Measurements from ENCODE around the gene PRDM16. TPM values are rescaled to one million over a fixed set of nuclear protein-coding genes. Genes with fewer than 3 reads are reported as not detected.

The PRDM16 gene
- total RNA-seq, 4 donors from 2014 or later, result 0.41 to 0.95 TPM; not detected in 2

- Histone ChIP-seq H3K9me3 (no peaks in the 10 kb centered on the region), H3K27me3 (peaks cover 56% of the 10 kb centered on the region), H3K4me1 (peaks cover 0 to 7% (median 0%) of the 10 kb centered on the region in 4 donors), H3K4me3 (no peak overlapping the region), H3K27ac (no peak overlapping the region), H3K36me3 (no peaks in the 10 kb centered on the region)
- DNase-seq, result no peak
- in situ Hi-C loops (cut with MboI; ENCODE audit: low pct_ligation_motif_present in 1 of 4, low pct_unique_long_range_greater_than_20kb in 1 of 4, low sequenced_read_pairs in 3 of 4) (no loop called here), intact Hi-C loops (cut with DNase I; ENCODE audit: low total_unique reads) (no loop called here)
- no peak for TF ChIP-seq POLR2A (IDR thresholded peaks at IDR 0.05)
- TF ChIP-seq POLR2AphosphoS5 (IDR thresholded peaks at IDR 0.05), result no peak
- TF ChIP-seq EP300 (IDR thresholded peaks at IDR 0.05; ENCODE audit: low read depth), result no peak
- WGBS, 2 donors (ENCODE audit: low coverage in 1 of 2), result 86% methylated on average over 9 of the region's 9 CpGs; no CpG with 5 or more reads in 1 of the 2 donors
Measured at GRCh38 chr1:3077081-3077480, 8.1 kb downstream of the PRDM16 start.

- H3K36me3 ChIP-seq, result no peaks in the 10 kb centered on the region
- H3K4me3 ChIP-seq, result no peak overlapping the region
- no peak overlapping the region for H3K27ac ChIP-seq
- DNase-seq, result no peak
- no peaks in the 10 kb centered on the region for H3K9me3 ChIP-seq
- peaks cover 0 to 7% (median 0%) of the 10 kb centered on the region in 4 donors for H3K4me1 ChIP-seq
- intact Hi-C loops (cut with DNase I; ENCODE audit: low total_unique reads) (no loop called here), in situ Hi-C loops (cut with MboI; ENCODE audit: low pct_ligation_motif_present in 1 of 4, low pct_unique_long_range_greater_than_20kb in 1 of 4, low sequenced_read_pairs in 3 of 4) (no loop called here)
- H3K27me3 ChIP-seq, result peaks cover 51% of the 10 kb centered on the region
- WGBS, 2 donors (ENCODE audit: low coverage in 1 of 2), result 75% methylated on average over 4 of the region's 4 CpGs; no CpG with 5 or more reads in 1 of the 2 donors
- TF ChIP-seq CTCF (IDR thresholded peaks at IDR 0.05), result no peak
- TF ChIP-seq POLR2AphosphoS5 (IDR thresholded peaks at IDR 0.05), result no peak
- no peak for TF ChIP-seq EP300 (IDR thresholded peaks at IDR 0.05; ENCODE audit: low read depth)
- TF ChIP-seq POLR2A (IDR thresholded peaks at IDR 0.05), result no peak
Measured at GRCh38 chr1:3077561-3077960, 8.6 kb downstream of the PRDM16 start.

- H3K27ac ChIP-seq, result no peak overlapping the region
- peaks cover 0 to 5% (median 0%) of the 10 kb centered on the region in 4 donors for H3K4me1 ChIP-seq
Measured at GRCh38 chr1:3078430-3078861, 9.4 kb downstream of the PRDM16 start.

GRCh38 chr1:3078871-3079270 lies 9.9 kb downstream of the PRDM16 start:
- H3K4me1 ChIP-seq, result peaks cover 0 to under 1% (median 0%) of the 10 kb centered on the region in 4 donors

More at GRCh38 chr1:3078430-3078861, 9.4 kb downstream of the PRDM16 start:
- no peaks in the 10 kb centered on the region for H3K9me3 ChIP-seq
- TF ChIP-seq POLR2A (IDR thresholded peaks at IDR 0.05) (no peak), CTCF (IDR thresholded peaks at IDR 0.05) (no peak), POLR2AphosphoS5 (IDR thresholded peaks at IDR 0.05) (no peak), EP300 (IDR thresholded peaks at IDR 0.05; ENCODE audit: low read depth) (no peak)
- DNase-seq, result no peak
- H3K4me3 ChIP-seq, result no peak overlapping the region
- H3K36me3 ChIP-seq, result no peaks in the 10 kb centered on the region
- in situ Hi-C loops (cut with MboI; ENCODE audit: low pct_ligation_motif_present in 1 of 4, low pct_unique_long_range_greater_than_20kb in 1 of 4, low sequenced_read_pairs in 3 of 4), result no loop called here
- intact Hi-C loops (cut with DNase I; ENCODE audit: low total_unique reads), result no loop called here
- 83% methylated on average over 15 of the region's 15 CpGs; no CpG with 5 or more reads in 1 of the 2 donors for WGBS, 2 donors (ENCODE audit: low coverage in 1 of 2)
- peaks cover 42% of the 10 kb centered on the region for H3K27me3 ChIP-seq

More at GRCh38 chr1:3078871-3079270, 9.9 kb downstream of the PRDM16 start:
- TF ChIP-seq EP300 (IDR thresholded peaks at IDR 0.05; ENCODE audit: low read depth) (no peak), POLR2AphosphoS5 (IDR thresholded peaks at IDR 0.05) (no peak), CTCF (IDR thresholded peaks at IDR 0.05) (no peak), POLR2A (IDR thresholded peaks at IDR 0.05) (no peak)
- WGBS, 2 donors (ENCODE audit: low coverage in 1 of 2), result 89% methylated on average over 24 of the region's 24 CpGs; no CpG with 5 or more reads in 1 of the 2 donors
- in situ Hi-C loops (cut with MboI; ENCODE audit: low pct_ligation_motif_present in 1 of 4, low pct_unique_long_range_greater_than_20kb in 1 of 4, low sequenced_read_pairs in 3 of 4) (no loop called here), intact Hi-C loops (cut with DNase I; ENCODE audit: low total_unique reads) (no loop called here)
- H3K9me3 ChIP-seq, result no peaks in the 10 kb centered on the region
- no peak overlapping the region for H3K4me3 ChIP-seq
- no peak for DNase-seq
- no peaks in the 10 kb centered on the region for H3K36me3 ChIP-seq
- H3K27ac ChIP-seq, result no peak overlapping the region
- peaks cover 38% of the 10 kb centered on the region for H3K27me3 ChIP-seq
